Left hindlimb (tissue), 1 donor: ENCODE measurements around the gene GNG13.
"Not testable (repeated sequence)": the region's sequence is repeated elsewhere in the genome, so short reads cannot be mapped to it uniquely, and the experiment has no call there.

Source experiments
- DNase-seq: peaks from one replicate; pipeline ENCODE4 v3.0.0-alpha.2; 2018

The GNG13 gene, protein sequence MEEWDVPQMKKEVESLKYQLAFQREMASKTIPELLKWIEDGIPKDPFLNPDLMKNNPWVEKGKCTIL

DNA sequence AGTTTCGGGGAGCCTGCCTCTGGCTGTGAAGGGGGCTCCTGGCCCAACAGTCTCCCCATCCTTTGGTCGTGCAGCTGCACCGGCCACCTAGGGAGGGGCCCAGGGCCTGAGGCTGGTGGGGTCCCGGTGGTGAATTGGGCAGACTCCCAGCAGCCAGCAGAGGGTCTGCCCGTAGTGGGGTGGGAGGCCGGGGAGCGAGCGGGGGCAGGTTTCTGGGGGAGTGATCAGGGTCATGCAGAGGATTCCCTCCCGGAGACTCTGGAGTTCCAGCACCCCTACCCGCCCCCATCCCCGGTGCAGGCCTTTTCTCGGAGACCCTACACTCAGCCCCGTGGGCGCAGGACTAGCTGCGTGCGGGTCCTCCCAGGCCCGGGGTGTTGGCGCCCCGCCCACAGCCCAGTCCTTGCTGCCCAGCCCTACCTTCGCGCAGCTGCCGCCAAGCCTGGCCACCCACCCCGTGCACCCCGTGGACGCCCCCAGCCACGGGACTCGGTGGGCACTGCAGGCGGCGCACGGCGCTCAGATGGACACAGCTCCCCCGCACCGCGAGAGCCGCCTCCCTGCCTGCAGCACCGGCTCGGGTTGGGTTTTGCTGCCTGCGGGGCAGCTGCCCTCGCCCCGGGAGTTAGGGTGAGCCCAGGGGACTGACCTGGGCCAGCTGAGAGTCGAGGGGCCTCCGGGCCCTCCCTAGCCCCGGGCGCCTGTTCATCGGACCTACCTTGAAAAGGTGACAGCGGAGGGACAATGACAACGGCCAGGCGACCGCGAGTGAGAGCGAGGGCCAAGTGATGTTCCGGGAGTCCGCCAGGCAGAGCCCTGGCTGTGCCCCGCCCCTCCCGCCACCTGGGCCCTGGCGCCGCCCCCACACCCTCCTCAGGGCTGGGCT is at the start of gene GNG13:
Gene GNG13, minus strand, starts transcription at position 787 of the 886 bp plus-strand sequence. CDS start 1,657 bp downstream, outside the sequence.
- no peak for DNase-seq

DNA sequence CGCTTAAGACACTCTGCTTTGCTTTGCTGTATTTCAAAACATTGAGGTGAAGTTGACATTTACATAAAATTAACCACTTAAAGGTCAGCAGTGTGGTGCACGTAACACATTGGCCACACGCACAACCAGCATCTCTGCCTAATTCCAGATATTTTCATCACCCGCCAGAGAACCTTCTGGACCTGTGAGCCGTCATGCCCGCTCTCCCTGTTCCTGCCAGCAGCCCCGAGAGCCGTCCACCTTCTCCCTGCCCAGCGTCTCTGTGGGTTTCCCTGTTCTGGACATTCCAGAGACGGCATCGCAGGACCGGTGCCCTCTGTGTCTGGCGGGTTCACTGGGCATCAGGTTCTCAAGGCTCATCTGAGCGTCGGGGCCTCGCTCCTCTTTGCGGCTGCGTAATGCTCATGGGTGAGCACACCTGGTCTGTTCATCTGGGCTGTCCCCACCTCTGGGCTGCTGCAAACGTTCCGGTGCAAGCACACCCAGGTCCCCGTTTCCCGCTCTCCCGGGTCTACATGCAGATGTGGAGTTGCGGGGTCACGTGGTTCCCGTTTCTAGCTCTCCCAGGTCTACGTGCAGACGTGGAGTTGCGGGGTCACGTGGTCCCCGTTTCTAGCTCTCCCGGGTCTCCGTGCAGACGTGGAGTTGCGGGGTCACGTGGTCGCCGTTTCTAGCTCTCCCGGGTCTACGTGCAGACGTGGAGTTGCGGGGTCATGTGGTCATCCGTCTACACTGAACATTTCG is 48.1 kb upstream of the GNG13 start:
- peak; percentile 20 for DNase-seq

DNA sequence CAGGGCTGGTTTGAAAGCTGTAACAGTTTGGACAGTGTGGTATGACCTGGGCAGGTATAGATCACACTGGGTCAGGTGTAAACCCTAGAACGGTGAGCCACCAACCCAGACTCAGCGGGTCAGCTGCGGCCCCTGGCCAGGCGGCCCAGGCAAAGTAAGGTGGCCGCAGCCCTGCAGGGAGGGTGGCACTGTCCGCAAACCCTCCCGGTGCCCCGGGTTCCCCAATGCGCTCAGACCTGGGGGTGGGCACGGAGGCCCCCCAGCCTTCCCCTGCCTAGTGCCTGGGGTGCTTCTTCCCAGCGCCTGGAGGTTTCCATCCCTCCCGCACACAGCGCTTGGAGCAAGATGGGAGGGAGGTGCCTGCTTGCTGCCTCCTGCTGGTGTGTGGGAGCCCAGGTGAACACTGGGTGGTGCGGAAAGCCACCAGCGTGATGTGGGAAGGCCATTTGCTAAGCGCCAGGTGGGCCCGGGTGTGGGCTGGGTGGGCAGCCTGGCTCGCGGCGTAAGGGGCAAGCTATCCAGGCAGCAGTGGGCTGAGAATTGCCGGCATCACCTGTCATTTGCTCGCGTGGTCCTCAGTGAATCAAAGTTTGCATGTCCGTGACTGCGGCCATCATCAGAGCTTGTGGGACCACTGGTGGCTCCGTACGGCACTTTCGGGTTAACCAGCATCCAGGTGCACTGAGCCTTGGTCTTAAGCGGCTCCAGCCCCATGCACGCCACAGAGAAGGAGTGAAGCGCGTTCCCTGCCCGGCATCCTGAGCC is 47.3 kb upstream of the GNG13 start:
- DNase-seq = peak; percentile 11

DNA sequence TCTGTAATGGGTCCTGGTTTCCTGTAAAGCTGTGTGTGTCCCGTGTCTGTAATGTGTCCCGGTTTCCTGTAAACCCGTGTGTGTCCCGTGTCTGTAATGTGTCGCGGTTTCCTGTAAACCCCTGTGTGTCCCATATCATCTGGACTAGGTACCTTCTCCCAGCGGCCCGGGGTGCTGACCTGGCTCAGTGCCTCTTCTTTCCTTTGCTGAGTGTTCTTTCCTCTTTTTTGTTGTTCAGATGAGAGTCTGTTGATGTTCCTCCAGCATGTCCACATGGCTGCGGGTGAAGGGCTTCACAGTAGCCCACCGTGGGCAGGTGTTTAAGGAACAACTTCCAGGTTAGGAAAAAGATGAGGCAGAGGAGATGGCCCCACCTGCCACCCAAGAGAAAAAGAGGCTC is 46.6 kb upstream of the GNG13 start:
- DNase-seq = peak; percentile 23

DNA sequence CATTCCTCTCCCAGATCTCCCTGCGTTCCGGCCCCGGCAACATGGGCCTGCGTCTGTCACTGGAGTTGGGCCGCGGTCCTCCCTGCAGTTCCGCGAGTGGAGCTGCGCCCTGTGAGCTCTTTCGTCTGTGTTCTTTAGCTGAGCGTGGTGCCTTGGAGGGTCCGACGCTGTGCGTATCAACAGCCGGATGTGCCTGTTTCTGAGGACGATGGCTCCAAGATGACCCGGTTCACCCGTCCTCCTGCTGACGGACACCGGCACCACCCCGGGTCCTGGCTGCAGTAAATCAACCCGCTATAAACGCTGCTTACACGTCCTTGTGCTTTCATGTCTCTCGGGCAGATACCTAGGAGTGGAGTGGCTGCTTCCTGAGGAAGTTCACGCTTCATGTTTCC is 44.8 kb upstream of the GNG13 start:
- DNase-seq = peak; percentile 10

DNA sequence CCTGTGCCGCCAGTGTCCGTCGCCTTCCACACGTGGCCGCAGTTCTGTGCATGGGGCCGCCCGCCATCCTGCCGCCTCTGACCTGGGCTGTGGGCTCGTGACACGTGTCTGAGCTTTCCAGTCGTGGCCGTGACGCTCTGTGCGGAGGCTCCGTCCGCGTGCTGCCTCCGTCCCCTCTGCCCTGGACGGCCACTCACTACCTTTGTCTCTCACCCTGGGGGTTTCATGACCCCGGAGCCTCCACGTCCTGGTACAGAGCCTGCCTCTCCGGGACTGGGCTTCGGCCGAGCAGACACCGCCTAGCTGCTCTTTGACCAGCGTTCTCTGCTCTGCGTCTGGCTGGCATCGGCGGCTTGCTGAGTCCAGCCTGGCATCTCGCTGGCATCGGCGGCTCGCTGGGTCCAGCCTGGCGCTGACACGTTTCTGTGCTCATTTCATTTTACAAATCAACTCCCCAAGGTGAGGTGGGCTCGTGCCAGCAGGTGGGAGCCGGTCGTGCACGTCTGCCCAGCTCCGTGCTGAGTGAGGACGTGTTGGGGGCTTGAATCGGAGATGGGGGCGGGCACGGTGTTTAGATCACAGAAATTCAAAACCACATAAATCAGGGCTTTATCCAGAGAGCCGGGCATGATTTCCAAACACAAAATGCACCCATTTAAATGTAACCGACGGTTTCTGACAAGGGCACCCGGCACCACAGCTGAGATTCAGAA is 44.3 kb upstream of the GNG13 start:
- peak; percentile 21 for DNase-seq

DNA sequence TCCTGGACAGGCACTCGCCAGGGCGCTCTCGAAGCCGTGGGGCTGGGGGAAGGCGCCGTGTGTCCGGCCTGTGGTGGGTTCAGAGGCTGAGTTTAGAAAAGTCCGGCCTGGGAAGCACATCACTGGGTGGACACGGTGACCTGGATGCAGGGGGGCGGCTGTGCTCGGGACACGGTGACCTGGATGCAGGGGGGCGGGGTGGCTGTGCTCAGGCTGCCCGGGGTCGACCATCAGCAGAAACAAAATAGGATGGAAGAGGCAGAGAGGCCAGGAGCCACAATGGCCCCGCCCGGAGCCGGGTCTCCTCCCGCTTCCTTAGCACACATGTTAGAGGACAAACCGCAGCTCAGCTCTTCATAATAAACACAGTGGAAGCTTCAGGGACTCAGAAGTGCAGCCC is 43.2 kb upstream of the GNG13 start:
- DNase-seq = peak; percentile 17

DNA sequence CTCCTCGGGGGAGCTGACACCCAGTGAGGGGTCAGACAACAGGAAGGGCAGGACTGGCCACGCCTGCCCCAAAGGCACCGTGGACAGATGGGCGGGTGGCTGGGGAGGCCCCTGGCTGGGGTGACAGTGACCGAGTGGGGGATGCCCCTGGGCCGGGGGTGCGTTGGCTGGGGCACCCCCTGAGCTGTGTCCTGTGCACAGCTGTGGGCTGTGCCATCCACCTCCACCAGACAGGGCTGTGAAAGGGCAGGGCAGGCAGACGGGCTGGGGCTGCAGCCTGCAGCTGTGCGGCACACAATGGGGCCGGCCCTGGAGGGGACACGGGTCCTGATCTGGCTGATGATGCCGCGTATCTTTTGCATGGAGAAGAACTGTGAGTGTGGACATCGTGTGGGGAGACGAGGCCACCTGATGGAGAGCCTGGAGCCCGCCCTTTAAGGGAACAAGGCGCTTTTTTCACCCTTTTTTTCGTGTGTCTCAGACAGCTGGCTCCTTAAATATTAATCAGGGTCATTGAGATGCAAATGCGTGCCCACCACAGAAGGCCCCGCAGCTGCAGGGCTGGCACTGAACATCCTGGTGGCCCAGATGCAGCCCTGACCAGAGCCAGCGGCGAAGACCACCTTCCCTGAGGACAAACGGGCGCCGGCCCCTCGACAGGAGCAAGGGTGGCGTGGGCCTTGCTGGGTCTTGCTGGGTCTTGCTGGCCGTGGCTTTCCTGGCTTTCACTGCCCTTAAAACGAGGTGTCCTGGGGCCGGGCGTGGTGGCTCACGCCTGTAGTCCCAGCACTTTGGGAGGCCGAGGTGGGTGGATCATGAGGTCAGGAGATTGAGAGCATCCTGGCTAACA is 42.4 kb upstream of the GNG13 start:
- DNase-seq = peak; percentile 20

DNA sequence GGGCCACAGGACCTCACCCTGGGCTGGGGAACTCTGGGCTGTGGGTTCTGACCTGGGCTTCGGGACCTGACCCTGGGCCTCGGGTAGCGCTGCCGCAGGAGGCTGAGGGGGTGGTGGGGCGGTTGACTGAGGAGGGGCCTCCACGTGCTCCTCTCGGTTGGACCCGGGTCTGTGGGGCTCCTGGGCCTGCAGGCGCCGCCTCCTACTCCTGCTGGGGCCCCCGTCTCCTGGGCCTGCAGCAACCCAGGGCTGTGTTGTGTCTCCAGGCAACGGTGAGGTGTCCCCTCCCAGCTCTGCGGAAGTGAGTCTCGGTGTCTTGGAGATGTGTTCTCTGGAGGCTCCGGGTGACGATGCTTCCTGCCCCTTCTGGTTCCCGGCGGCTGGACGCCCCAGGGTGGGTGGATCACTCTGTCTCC is 41.5 kb upstream of the GNG13 start:
- peak; percentile 65 for DNase-seq

DNA sequence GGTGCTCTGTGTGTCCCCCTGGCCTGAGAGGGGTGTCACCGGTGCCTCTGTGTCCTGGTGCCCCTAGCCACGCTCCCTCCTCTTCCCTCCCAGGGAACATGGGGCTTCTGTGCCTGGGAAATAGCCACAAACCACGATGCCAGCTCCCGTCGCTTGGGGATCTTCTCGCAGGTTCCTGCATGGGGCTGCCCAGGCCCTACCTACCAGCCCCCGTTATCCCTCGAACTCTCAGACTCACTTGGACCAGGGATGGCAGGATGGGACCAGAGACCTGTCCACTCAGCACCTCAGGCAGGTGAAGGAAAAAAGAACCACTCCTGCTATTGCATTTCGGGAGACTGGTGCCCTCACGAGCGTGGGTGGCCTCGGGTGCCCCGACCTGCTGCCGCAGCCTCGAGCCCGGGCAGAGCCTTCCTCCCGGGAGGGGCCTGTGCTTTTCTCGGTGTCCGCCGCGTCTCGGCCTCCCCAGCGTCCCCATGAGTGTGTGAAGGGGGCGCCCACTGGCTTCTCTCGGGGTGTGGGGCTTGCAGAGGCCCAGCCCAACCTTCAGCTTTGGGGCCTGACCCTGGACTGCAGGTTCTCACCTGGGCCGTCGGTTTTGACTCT is 41.0 kb upstream of the GNG13 start:
- peak; percentile 18 for DNase-seq

DNA sequence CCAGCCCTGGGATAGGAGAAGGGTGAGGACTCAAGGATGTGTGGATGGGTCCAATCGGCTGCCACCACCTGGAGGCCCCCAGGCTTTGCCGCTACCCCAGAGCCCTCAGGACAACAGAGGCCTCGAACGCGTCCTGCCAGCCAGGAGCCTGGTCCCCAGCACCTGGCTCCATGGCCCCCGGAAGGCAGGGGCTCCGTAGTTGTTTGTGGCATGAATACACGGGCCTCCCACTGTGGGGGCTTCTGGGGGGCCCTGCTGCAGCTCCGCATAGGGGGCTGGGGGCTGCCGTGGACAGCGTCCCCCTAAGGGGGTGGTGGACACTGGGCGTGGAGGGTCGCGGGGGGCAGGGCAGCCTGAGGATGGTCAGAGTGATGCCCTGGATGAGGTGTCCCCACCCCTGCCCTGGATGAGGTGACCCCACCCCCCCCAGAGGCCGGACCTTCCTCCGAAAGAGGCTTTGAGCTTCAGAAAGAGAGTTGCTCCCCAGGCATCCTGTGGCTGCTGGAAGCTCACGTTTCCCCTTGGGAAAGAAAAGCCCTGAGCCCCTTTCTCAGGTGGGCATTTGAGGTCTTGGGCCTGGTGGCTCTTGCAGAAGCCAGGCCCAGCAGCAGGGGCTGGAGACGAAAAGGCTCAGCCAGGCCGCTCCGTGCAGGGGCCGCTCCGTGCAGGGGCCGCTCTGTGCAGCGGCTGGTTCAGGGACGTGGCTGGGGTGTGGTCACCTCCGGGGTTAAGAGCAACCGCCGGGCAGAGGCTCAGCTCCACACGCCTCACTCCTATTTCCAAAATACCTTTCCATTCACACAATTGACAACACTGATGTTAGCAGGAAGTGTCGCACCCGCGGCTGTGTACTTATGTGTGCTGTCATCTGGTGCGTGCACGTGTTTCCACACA is 40.3 kb upstream of the GNG13 start:
- peak; percentile 21 for DNase-seq

DNA sequence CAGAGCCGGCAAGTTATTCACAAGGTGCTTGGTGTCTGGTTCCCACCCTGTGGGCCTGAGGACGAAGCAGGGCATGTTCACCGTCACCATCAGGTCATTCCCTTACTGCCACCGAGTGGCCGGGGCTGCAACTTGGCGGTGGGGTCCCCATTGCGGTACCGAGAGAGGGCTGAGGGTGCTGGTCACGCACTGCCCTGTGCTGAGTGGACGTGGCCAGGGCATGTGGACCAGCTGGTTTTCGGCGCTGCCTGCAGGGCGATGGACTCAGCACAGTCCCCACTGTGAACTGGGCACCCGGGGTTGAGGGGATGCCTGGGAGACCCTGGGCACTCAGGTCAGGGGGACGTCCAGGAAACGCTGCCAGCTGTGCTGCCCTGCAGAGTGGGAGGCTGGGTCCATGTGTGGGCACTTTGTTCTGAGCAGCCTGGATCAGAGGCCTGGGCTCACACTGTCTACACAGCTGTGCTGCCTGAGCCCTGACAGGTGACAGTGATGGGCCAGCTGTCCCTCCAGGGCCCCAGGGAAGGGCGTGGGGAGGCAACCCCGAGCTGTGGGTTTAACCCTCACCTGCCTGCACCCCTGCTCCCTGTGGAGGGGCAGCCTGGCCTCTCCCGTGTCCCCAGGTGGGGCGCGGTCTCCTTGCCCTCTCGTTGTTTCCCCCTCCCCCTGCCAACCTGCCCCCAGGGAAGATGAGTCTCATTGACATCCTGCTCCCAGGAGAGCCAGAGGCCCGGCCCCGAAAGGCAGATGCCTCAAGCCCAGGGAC is 39.3 kb upstream of the GNG13 start:
- DNase-seq = peak; percentile 41

DNA sequence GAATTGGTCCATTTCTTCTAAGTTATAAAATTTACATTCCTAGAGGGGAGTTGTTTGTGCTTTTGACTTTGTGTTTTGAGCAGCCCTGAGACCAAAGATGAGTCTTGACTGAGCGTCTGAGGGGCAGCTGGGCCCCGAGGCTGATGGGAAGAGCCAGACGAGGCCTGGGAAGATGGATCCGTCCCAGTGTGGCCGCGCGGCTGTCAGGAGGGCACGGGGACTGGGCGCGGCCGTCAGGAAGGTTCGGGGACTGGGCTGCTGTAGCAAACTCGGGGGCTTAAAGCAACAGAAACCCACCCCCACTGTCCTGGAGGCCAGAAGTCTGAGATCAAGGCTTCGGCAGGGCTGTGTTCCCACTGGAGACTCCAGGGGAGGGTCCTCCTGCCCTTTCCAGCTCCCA is 38.2 kb upstream of the GNG13 start:
- peak; percentile 15 for DNase-seq

DNA sequence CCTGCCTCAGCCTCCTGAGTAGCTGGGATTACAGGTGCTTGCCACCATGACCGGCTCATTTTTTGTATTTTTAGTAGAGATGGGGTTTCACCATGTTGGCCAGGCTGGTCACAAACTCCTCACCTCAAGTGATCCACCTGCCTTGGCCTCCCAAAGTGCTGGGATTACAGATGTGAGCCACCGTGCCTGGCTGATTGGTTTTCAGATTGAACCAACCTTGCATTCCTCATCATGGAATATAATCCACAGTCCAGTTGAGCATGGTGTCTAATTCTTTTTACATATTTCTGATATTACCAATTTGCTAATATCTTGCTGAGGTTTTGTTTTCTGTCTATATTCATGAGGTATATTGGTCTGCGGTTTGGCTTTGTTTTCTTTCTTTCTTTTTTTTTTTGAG is 36.3 kb upstream of the GNG13 start:
- DNase-seq = not testable (repeated sequence)

DNA sequence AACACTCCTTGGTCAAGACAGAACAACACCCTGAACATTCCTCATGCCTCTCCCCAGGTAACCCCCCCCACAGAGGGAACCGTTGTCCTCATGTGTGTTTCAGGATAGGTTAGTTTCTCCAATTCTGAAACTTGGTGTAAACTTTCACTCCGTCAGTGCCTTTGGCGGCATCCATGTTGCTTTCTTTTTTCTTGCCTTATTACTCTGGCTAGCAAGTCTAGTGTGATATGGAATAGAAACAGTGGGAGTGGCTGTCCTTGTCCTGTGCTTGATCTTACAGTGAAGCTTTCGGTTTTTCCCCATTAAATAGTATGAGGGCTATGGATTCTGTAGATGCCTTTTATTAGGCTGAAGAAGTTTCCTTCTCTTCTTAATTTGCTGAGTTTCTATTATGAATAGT is 35.7 kb upstream of the GNG13 start:
- DNase-seq = no peak

DNA sequence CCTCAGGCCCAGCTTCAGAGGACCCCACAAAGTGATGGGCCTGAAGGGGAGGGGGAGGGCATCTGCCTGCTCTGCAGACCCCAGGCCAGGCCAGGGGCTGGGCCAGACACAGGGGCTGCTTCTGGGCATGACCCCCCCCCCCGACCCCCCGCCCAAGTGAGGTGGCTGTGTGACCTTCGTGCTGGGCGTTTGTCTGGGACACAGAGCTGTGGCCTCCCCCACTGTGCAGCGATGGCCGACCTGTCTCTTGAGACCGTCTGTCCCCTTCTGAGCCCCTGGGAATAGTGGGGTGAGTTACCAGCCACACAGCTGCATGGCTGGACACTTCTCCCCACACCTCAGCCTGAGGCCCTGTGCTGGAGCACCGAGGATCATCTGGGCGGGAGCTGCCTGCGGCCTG is 34.8 kb upstream of the GNG13 start:
- DNase-seq = no peak

DNA sequence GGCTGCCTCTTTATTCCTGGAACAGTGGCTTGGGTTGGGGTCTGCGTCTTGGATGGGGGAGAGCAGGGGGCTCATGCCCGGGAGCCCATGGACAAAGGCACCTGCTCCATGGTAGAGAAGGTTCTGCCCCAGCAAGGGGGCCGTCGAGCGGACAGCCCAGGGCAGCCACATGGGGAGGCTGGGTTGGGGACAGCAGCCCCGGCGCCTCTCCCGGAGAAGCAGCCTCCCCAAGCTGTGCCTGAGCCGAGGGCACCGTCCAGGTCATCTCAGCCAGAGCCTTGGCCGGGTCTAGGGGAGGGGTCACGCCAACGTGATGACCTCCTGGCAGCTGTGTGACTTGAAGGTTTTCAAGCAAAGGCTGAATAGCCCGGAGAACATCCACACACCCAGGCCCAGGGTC is 32.9 kb upstream of the GNG13 start:
- DNase-seq = no peak

DNA sequence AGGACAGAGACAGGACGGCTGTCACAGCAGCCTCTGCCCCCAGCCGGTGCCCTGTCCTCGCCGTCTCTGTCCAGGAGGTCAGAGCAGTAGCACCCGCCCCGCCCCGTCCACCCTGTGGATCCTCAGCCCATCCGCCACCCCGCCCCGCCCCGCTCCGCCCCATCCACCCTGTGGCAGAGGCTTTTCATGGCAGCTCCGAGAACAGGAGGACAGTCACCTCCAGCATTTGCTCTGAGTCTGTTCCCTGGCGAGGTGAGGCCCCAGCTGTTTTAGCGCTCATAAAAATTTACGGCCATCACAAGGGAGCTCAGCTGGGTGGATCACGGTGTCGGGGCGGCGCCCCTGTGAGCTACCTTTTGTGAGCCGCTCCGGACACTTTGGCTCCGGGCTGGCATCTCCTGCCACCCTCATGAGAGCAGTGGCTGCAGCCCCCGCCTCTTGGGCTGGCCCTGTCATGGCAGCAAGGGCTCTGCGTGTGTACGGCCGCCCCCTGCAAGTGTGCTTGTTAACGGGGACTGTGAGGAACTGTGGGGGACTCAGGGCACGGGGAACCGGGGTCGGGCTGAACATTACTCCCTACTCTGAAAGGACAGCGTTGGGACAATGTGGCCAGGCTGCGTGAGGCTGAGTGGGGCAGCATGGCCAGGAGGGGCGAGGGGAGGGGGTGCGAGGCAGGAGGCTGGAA is 32.3 kb upstream of the GNG13 start:
- DNase-seq = no peak
